BJ (cell line): ENCODE data around the gene DOCK4. TPM values are rescaled to one million over a fixed set of nuclear protein-coding genes. Genes with fewer than 3 reads are reported as not detected.

ENCODE experiments used
- CTCF ChIA-PET: fragments of 350-600 bp; formaldehyde crosslinking; extraction: SDS; loops from one replicate; lab custom pipeline; 2021; ENCODE audit warnings: antibody characterized with exemption, inconsistent platforms; lab: Yijun Ruan, JAX
- POLR2A ChIA-PET: fragments of 300-600 bp; sonication (Branson Sonifier 250); formaldehyde crosslinking; extraction: SDS; loops from one replicate; lab custom pipeline; 2021; ENCODE audit warnings: antibody characterized with exemption; lab: Charles Lee
- DNase-seq: peaks from one replicate; pipeline ENCODE4 v3.0.0-alpha.2; 2011; ENCODE audit warnings: low read depth
- H3K27me3 ChIP-seq: 2 replicates; pipeline ENCODE4 v1.6.0; 2011; ENCODE audit warnings: low read length; ENCODE audit not compliant: control insufficient read depth, insufficient read depth
- H3K36me3 ChIP-seq: 2 replicates; pipeline ENCODE4 v1.5.1; 2011; ENCODE audit warnings: low read length; ENCODE audit not compliant: control insufficient read depth, insufficient read depth
- H3K4me3 ChIP-seq: 2 replicates; pipeline ENCODE4 v1.5.1; 2011; ENCODE audit warnings: low read depth, mild to moderate bottlenecking, control low read depth, low read length
- polyA plus RNA-seq: library from polyadenylated mRNA; depleted of rRNA; stranded (reverse); fragments of >200 nt; gene quantifications from 2 replicates; pipeline ENCODE4 v1.2.3, GENCODE V29; 2011
- TF ChIP-seq, protein P1 (sequence below): IDR thresholded peaks from 2 replicates; pipeline ENCODE4 v1.5.1; 2011; ENCODE audit warnings: low read depth, mild to moderate bottlenecking, control low read depth, inconsistent platforms, low read length, moderate library complexity; ENCODE audit not compliant: insufficient read depth

The DOCK4 gene
- polyA plus RNA-seq, 1 experiment: 0.15 TPM

DNA sequence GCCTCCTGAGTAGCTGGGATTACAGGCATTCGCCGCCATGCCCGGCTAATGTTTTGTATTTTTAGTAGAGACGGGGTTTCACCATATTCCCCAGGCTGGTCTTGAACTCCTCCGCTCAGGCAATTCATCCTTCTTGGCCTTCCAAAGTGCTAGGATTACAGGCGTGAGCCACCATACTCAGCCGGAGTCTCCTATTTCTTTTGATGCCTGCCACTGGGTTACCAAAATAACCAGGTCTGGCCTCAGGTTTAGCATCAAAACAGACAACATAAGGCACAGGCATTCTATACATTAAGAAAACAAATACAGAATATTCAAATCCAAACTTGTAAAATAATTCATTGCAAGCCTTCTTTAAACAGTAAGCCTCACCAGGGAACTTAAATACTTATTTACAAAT lies 354.1 kb downstream of the DOCK4 start:
- TF ChIP-seq, protein P1, sequence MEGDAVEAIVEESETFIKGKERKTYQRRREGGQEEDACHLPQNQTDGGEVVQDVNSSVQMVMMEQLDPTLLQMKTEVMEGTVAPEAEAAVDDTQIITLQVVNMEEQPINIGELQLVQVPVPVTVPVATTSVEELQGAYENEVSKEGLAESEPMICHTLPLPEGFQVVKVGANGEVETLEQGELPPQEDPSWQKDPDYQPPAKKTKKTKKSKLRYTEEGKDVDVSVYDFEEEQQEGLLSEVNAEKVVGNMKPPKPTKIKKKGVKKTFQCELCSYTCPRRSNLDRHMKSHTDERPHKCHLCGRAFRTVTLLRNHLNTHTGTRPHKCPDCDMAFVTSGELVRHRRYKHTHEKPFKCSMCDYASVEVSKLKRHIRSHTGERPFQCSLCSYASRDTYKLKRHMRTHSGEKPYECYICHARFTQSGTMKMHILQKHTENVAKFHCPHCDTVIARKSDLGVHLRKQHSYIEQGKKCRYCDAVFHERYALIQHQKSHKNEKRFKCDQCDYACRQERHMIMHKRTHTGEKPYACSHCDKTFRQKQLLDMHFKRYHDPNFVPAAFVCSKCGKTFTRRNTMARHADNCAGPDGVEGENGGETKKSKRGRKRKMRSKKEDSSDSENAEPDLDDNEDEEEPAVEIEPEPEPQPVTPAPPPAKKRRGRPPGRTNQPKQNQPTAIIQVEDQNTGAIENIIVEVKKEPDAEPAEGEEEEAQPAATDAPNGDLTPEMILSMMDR: no peak
- H3K36me3 ChIP-seq: no peaks in the 10 kb centered on the region
- H3K4me3 ChIP-seq: no peak overlapping the region
- no peaks in the 10 kb centered on the region for H3K27me3 ChIP-seq
- DNase-seq: no peak
- ChIA-PET CTCF (interaction anchor here (1.2 to 7.7 kb wide), 3 partner anchors 90 to 109 kb away, joined by 4 to 86 read pairs (median 77); no protein-coding TSS in a partner anchor), POLR2A (no interaction called here)

DNA sequence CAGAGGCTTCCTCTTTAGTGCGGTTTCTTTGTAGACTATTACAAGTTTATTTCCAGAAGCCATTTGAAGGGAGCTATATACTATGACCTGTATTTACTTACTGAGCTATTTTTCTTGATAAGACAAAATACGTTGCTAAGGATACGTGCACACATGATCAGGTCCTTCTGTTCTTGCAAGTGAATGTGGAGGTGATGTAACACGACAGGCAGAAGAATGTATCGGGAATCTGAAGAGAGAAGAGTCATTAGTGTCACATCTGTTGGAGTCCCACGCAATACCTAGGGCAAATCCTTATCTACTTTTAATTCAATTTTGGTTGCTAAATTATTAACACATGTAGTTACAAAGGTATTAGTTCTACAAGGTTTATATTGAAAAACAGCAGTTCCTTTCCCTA lies 359.3 kb downstream of the DOCK4 start:
- ChIA-PET CTCF (interaction anchor here (2.0 kb wide), 1 partner anchor 8 kb away, joined by 8 read pairs; no protein-coding TSS in a partner anchor), POLR2A (no interaction called here)
- no peak overlapping the region for H3K4me3 ChIP-seq
- DNase-seq: no peak
- H3K27me3 ChIP-seq: no peaks in the 10 kb centered on the region
- TF ChIP-seq, protein P1: no peak
- no peaks in the 10 kb centered on the region for H3K36me3 ChIP-seq

DNA sequence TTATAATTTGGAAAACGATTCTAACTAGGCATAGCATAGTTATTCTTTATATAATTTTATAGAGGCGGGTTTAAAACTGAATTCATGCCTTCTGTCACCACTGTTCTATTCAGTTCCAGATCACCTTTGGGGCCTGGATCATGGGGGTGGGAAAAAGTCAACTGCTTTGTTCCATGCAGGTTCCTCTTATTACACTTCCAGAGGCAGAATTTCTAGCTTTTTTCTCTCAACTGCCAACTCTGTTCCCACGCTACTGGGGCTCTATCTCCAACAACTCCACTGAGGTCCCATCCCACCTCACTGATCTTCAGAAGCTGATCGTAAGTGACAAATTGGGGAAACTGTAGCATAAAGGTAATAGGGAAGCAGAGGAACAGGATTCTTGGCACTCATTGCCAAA lies 360.3 kb downstream of the DOCK4 start:
- ChIA-PET POLR2A (no interaction called here), CTCF (interaction anchor here (1.4 to 2.0 kb wide), 2 partner anchors 9 to 22 kb away, joined by 3 to 8 read pairs; no protein-coding TSS in a partner anchor)
- no peaks in the 10 kb centered on the region for H3K36me3 ChIP-seq
- no peak for DNase-seq
- no peaks in the 10 kb centered on the region for H3K27me3 ChIP-seq
- TF ChIP-seq, protein P1: no peak
- H3K4me3 ChIP-seq: no peak overlapping the region

DNA sequence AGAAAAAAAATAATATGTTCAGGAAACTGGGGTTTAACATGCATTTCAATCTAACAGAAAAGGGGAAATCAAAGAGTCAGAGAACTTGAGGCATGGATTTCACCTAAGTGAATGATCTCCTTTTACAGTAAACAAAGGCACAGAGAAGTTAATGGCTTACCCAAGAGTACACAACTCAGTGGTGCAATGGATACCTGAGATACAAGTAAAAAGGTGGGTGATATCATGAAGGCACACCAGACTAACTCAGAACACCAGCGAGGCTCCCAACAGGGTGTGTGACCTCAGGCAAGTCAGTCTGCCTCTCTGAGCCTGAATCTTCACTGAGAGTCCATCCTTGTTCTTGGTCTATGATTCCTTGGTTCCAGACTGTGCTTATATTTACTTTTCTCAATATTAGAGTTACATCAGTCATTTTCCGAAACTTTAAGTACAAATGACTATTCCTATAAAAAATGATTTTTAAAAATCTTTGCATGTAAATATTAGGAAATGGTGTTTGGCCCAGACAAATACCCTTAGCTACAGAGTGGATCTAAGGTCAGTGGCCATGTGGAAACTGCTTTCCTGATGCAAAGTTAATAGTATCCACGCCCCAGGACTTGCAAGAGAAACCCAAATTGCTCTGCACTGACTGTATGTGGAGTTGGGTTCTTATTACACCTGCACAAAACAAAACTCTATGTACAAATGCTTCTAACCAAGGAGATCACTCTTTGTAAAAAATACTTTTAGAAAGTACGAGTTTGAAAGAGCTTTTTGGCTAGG lies 361.1 kb downstream of the DOCK4 start:
- TF ChIP-seq, protein P1: no peak
- CTCF ChIA-PET: interaction anchor here (1.4 to 2.0 kb wide), 2 partner anchors 10 to 21 kb away, joined by 3 to 8 read pairs; no protein-coding TSS in a partner anchor
- no peak for DNase-seq
- Histone ChIP-seq H3K4me3 (no peak overlapping the region), H3K27me3 (no peaks in the 10 kb centered on the region), H3K36me3 (no peaks in the 10 kb centered on the region)
- POLR2A ChIA-PET: no interaction called here

DNA sequence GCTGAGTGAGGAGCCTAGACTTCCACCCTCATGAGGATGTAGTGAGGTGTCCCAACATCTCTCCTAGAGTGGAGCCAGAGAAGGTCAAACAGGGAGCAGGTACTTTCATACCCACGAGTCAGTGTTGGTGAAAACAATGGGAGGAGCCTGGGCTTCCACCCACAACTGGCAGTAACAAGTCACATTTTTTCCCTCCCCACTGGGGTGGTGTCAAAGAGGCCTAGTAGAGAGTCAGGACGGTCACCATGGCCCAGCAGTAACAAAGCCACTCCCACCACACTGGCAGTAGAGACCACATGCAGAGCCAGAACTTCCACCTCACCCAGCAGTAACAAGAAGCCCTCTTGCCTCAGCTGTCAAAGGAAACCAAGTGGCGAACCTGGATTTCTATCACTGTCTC lies 363.7 kb downstream of the DOCK4 start:
- DNase-seq: no peak
- ChIA-PET POLR2A (no interaction called here), CTCF (interaction anchor here (4.9 kb wide), 1 partner anchor 13 kb away, joined by 19 read pairs; no protein-coding TSS in a partner anchor)
- Histone ChIP-seq H3K27me3 (no peaks in the 10 kb centered on the region), H3K36me3 (no peaks in the 10 kb centered on the region), H3K4me3 (no peak overlapping the region)
- TF ChIP-seq, protein P1: no peak
